ENCODE results near the gene TEX44. TPM values are rescaled to one million over a fixed set of nuclear protein-coding genes. Genes with fewer than 3 reads are reported as not detected.
"Not testable (repeated sequence)": the region's sequence is repeated elsewhere in the genome, so short reads cannot be mapped to it uniquely, and the experiment has no call there.

Gene TEX44
- total and polyA plus RNA-seq, 5 donors from 2014 or later, result not detected

- no peaks in the 10 kb centered on the region for H3K9me3 ChIP-seq (ENCODE audit: control insufficient read depth in 2 of 2, low read length in 2 of 2)
- Mint-ChIP-seq H3K27me3 (peaks cover 4% of the 10 kb centered on the region), H3K9me3 (peaks cover 0 to 1% (median 0%) of the 10 kb centered on the region in 7 donors), H3K4me1 (peaks cover 0 to 3% (median 0%) of the 10 kb centered on the region in 4 donors), H3K36me3 (no peaks in the 10 kb centered on the region), H3K4me3 (no peak overlapping the region), H3K27ac (no peak overlapping the region)
- H3K4me3 ChIP-seq (ENCODE audit: low read depth, low read length), result no peak overlapping the region
- ATAC-seq (ENCODE audit: low read depth in 2 of 2) (no peak), DNase-seq (no peak)
- no peaks in the 10 kb centered on the region for H3K36me3 ChIP-seq (ENCODE audit: control insufficient read depth, insufficient read depth, low read length)
- H3K27me3 ChIP-seq (ENCODE audit: control insufficient read depth, insufficient read depth, low read length), result no peaks in the 10 kb centered on the region
- H3K4me1 ChIP-seq (ENCODE audit: control insufficient read depth, insufficient read depth, low read length, poor library complexity, severe bottlenecking), result no peaks in the 10 kb centered on the region
- H3K27ac ChIP-seq (ENCODE audit: insufficient read depth, low read length, poor library complexity, severe bottlenecking), result no peak overlapping the region
Observed at GRCh38 chr2:231565887-231566594, 26.6 kb upstream of the TEX44 start.

DNA sequence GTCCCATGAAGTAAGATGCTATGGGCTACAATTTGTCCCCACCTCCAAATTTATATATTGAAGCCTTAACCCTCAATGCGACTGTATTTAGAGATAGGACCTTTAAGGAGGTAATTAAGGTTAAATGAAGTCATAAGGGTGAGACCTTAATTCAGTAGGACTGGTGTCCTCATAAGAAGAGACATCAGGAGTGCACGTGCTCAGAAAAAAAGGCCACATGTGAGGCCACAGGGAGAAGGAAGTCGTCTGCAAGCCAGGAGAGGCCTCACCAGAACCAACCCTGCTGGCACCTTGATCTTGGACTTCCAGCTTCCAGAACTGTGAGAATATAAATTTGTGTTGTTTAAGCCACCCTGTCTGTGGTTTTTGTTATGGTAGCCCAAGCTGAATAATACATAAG, 25.5 kb upstream of the TEX44 start:
- Mint-ChIP-seq H3K27ac (peak overlapping the region in 1 of 3 donors; percentile 43), H3K9me3 (peaks cover 0 to 1% (median 0%) of the 10 kb centered on the region in 7 donors), H3K4me1 (peaks cover 0 to 3% (median 1%) of the 10 kb centered on the region in 4 donors), H3K27me3 (peaks cover 9% of the 10 kb centered on the region), H3K36me3 (no peaks in the 10 kb centered on the region), H3K4me3 (no peak overlapping the region)
- Histone ChIP-seq H3K27me3 (ENCODE audit: control insufficient read depth, insufficient read depth, low read length) (no peaks in the 10 kb centered on the region), H3K4me3 (ENCODE audit: low read depth, low read length) (no peak overlapping the region), H3K4me1 (ENCODE audit: control insufficient read depth, insufficient read depth, low read length, poor library complexity, severe bottlenecking) (no peaks in the 10 kb centered on the region), H3K27ac (ENCODE audit: insufficient read depth, low read length, poor library complexity, severe bottlenecking) (no peak overlapping the region), H3K36me3 (ENCODE audit: control insufficient read depth, insufficient read depth, low read length) (no peaks in the 10 kb centered on the region), H3K9me3 (ENCODE audit: control insufficient read depth in 2 of 2, low read length in 2 of 2) (no peaks in the 10 kb centered on the region)
- ATAC-seq (ENCODE audit: low read depth in 2 of 2), result no peak
- no peak for DNase-seq

GRCh38 chr2:231568098-231568784, 24.4 kb upstream of the TEX44 start:
- Mint-ChIP-seq H3K36me3 (no peaks in the 10 kb centered on the region), H3K27me3 (peaks cover 9% of the 10 kb centered on the region), H3K9me3 (peaks cover 0 to 1% (median 0%) of the 10 kb centered on the region in 7 donors), H3K4me1 (peaks cover 0 to 3% (median 1%) of the 10 kb centered on the region in 4 donors), H3K4me3 (no peak overlapping the region), H3K27ac (peak overlapping the region in 1 of 3 donors; percentile 17)
- H3K27ac ChIP-seq (ENCODE audit: insufficient read depth, low read length, poor library complexity, severe bottlenecking), result no peak overlapping the region
- no peak overlapping the region for H3K4me3 ChIP-seq (ENCODE audit: low read depth, low read length)
- no peaks in the 10 kb centered on the region for H3K27me3 ChIP-seq (ENCODE audit: control insufficient read depth, insufficient read depth, low read length)
- no peaks in the 10 kb centered on the region for H3K36me3 ChIP-seq (ENCODE audit: control insufficient read depth, insufficient read depth, low read length)
- no peaks in the 10 kb centered on the region for H3K9me3 ChIP-seq (ENCODE audit: control insufficient read depth in 2 of 2, low read length in 2 of 2)
- ATAC-seq (ENCODE audit: low read depth in 2 of 2) (no peak), DNase-seq (no peak)
- H3K4me1 ChIP-seq (ENCODE audit: control insufficient read depth, insufficient read depth, low read length, poor library complexity, severe bottlenecking), result no peaks in the 10 kb centered on the region

- no peak for DNase-seq
- Histone ChIP-seq H3K9me3 (ENCODE audit: control insufficient read depth in 2 of 2, low read length in 2 of 2) (no peaks in the 10 kb centered on the region), H3K27me3 (ENCODE audit: control insufficient read depth, insufficient read depth, low read length) (no peaks in the 10 kb centered on the region), H3K27ac (ENCODE audit: insufficient read depth, low read length, poor library complexity, severe bottlenecking) (no peak overlapping the region), H3K4me3 (ENCODE audit: low read depth, low read length) (no peak overlapping the region), H3K36me3 (ENCODE audit: control insufficient read depth, insufficient read depth, low read length) (no peaks in the 10 kb centered on the region), H3K4me1 (ENCODE audit: control insufficient read depth, insufficient read depth, low read length, poor library complexity, severe bottlenecking) (no peaks in the 10 kb centered on the region)
- H3K27me3 Mint-ChIP-seq, result peaks cover 8% of the 10 kb centered on the region
- no peaks in the 10 kb centered on the region for H3K36me3 Mint-ChIP-seq
- H3K27ac Mint-ChIP-seq, result peak overlapping the region in 1 of 3 donors; percentile 17
- peaks cover 0 to 1% (median 0%) of the 10 kb centered on the region in 7 donors for H3K9me3 Mint-ChIP-seq
- peaks cover 0 to 3% (median 1%) of the 10 kb centered on the region in 4 donors for H3K4me1 Mint-ChIP-seq
- ATAC-seq (ENCODE audit: low read depth in 2 of 2), result no peak
- no peak overlapping the region for H3K4me3 Mint-ChIP-seq
Observed at GRCh38 chr2:231568785-231569435, 23.8 kb upstream of the TEX44 start.

DNA sequence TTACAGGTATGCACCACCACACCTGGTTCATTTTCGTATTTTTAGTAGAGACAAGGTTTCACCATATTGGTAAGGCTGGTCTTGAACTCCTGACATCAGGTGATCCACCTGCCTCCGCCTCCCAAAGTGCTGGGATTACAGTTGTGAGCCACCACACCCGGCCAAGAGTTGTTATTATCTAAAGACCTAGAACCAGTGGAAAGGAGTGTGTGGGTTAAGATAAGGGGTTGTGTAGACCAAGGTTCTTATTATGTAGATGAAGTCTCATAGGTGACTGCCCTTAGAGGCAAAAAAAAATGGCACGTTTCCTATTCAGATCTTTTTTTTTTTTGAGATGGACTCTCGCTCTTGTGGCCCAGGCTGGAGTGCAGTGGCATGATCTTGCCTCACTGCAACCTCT, 21.7 kb upstream of the TEX44 start:
- not testable (repeated sequence) for H3K9me3 Mint-ChIP-seq; H3K27ac ChIP-seq (ENCODE audit: insufficient read depth, low read length, poor library complexity, severe bottlenecking); H3K27me3 ChIP-seq (ENCODE audit: control insufficient read depth, insufficient read depth, low read length); H3K27ac Mint-ChIP-seq; H3K4me3 ChIP-seq (ENCODE audit: low read depth, low read length); ATAC-seq (ENCODE audit: low read depth in 2 of 2); H3K4me3 Mint-ChIP-seq; H3K4me1 ChIP-seq (ENCODE audit: control insufficient read depth, insufficient read depth, low read length, poor library complexity, severe bottlenecking); H3K27me3 Mint-ChIP-seq; H3K9me3 ChIP-seq (ENCODE audit: control insufficient read depth in 2 of 2, low read length in 2 of 2); DNase-seq; H3K4me1 Mint-ChIP-seq; H3K36me3 Mint-ChIP-seq; H3K36me3 ChIP-seq (ENCODE audit: control insufficient read depth, insufficient read depth, low read length)

DNA sequence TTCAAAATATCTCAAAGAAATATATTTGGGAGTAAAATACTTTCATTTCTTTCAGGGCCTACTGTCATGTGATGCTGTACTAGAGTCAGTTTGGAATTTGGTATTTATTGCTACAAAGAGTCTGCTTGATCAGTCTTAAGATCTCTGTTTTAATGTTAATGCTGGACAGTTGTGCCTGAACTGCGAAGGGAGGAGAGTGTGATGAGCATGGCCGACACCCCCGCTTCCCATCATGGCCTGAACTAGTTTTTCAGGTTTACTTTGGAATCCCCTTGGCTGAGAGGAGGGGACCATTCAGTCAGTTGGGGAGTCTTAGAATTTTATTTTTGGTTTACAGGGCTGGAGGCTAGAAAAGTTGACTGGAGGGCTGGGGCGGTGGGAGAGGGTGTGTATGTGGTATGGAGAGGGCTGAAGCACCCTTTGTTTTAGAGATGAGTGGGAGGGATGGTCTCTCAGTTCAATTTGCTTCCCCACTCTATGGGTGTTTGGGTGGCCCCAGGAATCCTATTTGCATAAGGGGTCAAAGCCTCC, 20.9 kb upstream of the TEX44 start:
- no peaks in the 10 kb centered on the region for H3K9me3 ChIP-seq (ENCODE audit: control insufficient read depth in 2 of 2, low read length in 2 of 2)
- H3K36me3 Mint-ChIP-seq, result no peaks in the 10 kb centered on the region
- H3K9me3 Mint-ChIP-seq, result peaks cover 0 to 1% (median 0%) of the 10 kb centered on the region in 7 donors
- H3K27ac Mint-ChIP-seq, result peak overlapping the region in 1 of 3 donors; percentile 14
- ATAC-seq (ENCODE audit: low read depth in 2 of 2), result no peak
- no peaks in the 10 kb centered on the region for H3K36me3 ChIP-seq (ENCODE audit: control insufficient read depth, insufficient read depth, low read length)
- H3K4me3 Mint-ChIP-seq, result no peak overlapping the region
- no peak overlapping the region for H3K27ac ChIP-seq (ENCODE audit: insufficient read depth, low read length, poor library complexity, severe bottlenecking)
- H3K27me3 ChIP-seq (ENCODE audit: control insufficient read depth, insufficient read depth, low read length), result no peaks in the 10 kb centered on the region
- DNase-seq, result no peak
- no peak overlapping the region for H3K4me3 ChIP-seq (ENCODE audit: low read depth, low read length)
- H3K4me1 ChIP-seq (ENCODE audit: control insufficient read depth, insufficient read depth, low read length, poor library complexity, severe bottlenecking), result no peaks in the 10 kb centered on the region
- peaks cover 5% of the 10 kb centered on the region for H3K27me3 Mint-ChIP-seq
- H3K4me1 Mint-ChIP-seq, result peaks cover 0 to 3% (median 1%) of the 10 kb centered on the region in 4 donors

GRCh38 chr2:231573096-231573495, 19.6 kb upstream of the TEX44 start:
- no peak for DNase-seq
- H3K27me3 Mint-ChIP-seq, result peaks cover 5% of the 10 kb centered on the region

More at GRCh38 chr2:231573096-231573495, 19.6 kb upstream of the TEX44 start:
- no peak overlapping the region for H3K27ac ChIP-seq (ENCODE audit: insufficient read depth, low read length, poor library complexity, severe bottlenecking)
- no peaks in the 10 kb centered on the region for H3K4me1 ChIP-seq (ENCODE audit: control insufficient read depth, insufficient read depth, low read length, poor library complexity, severe bottlenecking)
- H3K36me3 ChIP-seq (ENCODE audit: control insufficient read depth, insufficient read depth, low read length), result no peaks in the 10 kb centered on the region
- H3K4me1 Mint-ChIP-seq, result peaks cover 0 to 3% (median 1%) of the 10 kb centered on the region in 4 donors
- H3K4me3 ChIP-seq (ENCODE audit: low read depth, low read length), result no peak overlapping the region
- no peaks in the 10 kb centered on the region for H3K9me3 ChIP-seq (ENCODE audit: control insufficient read depth in 2 of 2, low read length in 2 of 2)
- peaks cover 0 to 1% (median 0%) of the 10 kb centered on the region in 7 donors for H3K9me3 Mint-ChIP-seq
- H3K27me3 ChIP-seq (ENCODE audit: control insufficient read depth, insufficient read depth, low read length), result no peaks in the 10 kb centered on the region
- H3K36me3 Mint-ChIP-seq, result no peaks in the 10 kb centered on the region
- ATAC-seq (ENCODE audit: low read depth in 2 of 2), result no peak
- H3K27ac Mint-ChIP-seq, result no peak overlapping the region
- H3K4me3 Mint-ChIP-seq, result no peak overlapping the region
